Stimulated activated naive CD8-positive, alpha-beta T cell treated with anti-CD3 and anti-CD28 coated beads, Interleukin-15, Interleukin-2, amounts not matched to agents 100 U/mL and 50 U/mL, for 24 hours (primary cell): Measurements from ENCODE around the gene TANGO6.
"Not testable (repeated sequence)": the region's sequence is repeated elsewhere in the genome, so short reads cannot be mapped to it uniquely, and the experiment has no call there.

Experiments used
- ATAC-seq: fragments of 150-1000 bp; cut with Tn5 transposase; one replicate; pipeline ENCODE4 v1.10.0; 2021
- DNase-seq: peaks from one replicate; pipeline ENCODE4 v3.0.0; 2021

The TANGO6 gene

DNA sequence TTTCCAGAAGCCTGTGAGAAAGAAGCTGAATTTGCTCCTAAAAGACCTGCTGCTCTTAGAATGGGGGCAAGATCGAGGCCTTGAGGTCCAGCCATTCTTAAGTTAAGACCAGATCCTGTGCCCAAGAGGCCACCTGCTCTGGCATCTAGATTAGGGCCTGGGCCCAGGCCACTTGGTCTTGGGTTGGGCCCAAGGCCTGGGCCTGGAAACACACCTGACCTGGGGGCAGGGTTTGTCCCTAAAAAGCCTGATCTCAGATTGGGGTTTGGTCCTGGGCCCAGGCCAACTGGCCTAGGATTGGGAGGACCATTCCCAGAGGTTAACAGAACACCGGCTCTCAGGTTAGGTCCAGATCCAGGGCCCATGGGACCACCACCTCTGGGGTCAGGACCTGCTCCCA, 276.2 kb downstream of the TANGO6 start:
- ATAC-seq = no peak
- DNase-seq = no peak

DNA sequence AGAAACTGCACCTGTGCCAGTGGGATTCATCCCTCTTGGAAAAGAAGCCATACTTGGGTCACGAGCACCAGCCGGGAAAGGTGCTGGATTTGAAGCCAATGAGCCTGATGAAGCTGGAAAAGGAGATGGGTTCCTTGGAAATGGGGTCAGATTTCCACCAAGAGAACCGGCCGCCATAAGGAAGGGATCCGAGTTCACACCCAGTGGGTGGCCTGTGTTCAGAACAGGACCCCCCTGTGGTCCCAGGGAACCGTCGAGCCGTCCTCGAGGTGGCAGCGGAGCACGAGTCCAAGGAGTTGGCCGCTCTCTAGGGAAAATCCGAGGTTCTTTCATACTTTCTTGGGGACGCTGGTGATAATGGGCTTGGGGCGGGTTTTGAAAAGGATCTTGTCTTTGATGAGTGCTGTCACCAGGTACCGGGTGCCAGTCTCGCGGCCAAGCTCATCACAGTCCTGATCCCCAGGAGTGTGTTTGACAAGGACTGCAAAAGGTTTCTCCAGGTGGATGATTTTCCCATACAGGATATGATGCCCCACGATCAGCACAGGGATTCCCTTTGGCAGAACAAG, 276.8 kb downstream of the TANGO6 start:
- no peak for ATAC-seq

DNA sequence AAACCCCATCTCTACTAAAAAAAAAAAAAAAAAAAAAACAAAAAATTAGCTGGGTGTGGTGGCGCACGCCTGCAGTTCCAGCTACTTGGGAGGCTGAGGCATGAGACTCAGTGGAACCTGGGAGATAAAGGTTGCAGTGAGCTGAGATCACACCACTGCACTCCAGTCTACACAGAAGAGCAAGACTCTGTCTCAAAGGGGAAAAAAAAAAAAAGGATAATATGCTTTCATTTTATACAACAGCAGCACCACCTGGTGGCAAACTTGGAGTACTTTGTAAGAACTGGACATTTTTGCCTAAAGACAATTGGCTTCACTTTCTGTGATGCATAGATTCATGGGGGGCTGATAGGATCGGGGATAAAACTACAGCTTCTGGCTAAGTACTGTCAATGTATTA, 280.6 kb downstream of the TANGO6 start:
- ATAC-seq (no peak), DNase-seq (peak; percentile 56)

More for the DNA sequence above, 276.8 kb downstream of the TANGO6 start:
- no peak for DNase-seq

DNA sequence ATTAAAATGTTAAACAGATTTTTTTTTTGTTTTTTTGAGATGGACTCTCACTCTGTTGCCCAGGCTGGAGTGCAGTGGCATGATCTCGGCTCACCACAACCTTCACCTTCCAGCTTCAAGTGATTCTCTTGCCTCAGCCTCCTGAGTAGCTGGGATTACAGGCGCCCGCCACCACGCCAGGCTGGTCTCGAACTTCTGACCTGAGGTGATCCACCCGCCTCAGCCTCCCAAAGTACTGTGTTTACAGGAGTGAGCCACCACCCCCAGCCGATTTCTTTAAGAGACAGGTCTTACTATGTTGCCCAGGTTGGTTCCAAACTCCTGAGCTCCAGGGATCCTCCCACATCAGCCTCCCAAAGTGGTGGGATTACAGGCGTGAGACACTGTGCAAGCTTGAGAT, 281.1 kb downstream of the TANGO6 start:
- DNase-seq, ATAC-seq: not testable (repeated sequence)

DNA sequence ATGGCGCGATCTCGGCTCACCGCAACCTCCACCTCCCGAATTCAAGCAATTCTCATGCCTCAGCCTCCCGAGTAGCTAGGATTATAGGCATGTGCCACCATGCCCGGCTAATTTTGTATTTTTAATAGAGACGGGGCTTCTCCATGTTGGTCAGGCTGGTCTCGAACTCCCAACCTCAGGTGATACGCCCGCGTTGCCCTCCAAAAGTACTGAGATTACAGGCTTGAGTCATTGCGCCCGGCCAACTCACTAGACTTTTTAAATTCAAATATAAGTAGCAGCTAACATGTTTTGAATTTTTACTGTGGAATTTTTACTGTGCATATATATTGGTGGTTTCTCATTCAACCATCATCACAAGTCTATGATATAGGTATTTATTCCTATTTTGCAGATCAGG, 281.6 kb downstream of the TANGO6 start:
- ATAC-seq, DNase-seq: not testable (repeated sequence)

DNA sequence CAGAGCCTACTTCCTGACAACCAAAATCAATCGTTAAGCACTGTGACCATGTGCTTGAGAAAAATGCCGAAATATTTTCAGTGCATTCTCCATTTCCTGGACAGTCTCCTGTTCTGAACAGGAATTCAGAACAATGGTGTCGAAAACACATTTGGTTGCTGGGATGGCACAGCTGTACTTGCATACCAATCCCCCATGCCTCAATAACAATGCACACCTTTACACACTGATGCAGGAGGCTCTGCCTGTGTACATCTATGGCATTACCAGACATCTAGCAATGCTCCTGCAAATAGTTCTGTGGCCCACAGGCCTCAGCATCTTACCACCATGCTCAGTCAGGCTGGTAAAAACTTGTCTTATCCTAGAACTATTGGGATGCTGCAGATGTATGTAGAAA, 282.9 kb downstream of the TANGO6 start:
- peak; percentile 12 for ATAC-seq
- no peak for DNase-seq

DNA sequence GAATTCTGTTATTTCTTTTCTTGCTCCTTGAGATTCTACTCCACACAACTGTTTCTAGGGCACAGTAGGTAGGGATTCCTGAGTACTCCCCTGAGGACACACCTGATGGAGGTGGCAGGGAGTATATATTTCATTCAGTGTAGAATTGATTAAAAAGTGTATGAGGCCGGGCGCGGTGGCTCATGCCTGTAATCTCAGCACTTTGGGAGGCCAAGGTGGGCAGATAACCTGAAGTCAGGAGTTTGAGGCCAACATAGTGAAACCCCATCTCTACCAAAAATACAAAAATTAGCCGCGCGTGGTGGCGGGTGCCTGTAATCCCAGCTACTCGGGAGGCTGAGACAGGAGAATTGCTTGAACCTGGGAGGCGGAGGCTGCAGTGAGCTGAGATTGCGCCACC, 283.5 kb downstream of the TANGO6 start:
- not testable (repeated sequence) for DNase-seq, ATAC-seq

DNA sequence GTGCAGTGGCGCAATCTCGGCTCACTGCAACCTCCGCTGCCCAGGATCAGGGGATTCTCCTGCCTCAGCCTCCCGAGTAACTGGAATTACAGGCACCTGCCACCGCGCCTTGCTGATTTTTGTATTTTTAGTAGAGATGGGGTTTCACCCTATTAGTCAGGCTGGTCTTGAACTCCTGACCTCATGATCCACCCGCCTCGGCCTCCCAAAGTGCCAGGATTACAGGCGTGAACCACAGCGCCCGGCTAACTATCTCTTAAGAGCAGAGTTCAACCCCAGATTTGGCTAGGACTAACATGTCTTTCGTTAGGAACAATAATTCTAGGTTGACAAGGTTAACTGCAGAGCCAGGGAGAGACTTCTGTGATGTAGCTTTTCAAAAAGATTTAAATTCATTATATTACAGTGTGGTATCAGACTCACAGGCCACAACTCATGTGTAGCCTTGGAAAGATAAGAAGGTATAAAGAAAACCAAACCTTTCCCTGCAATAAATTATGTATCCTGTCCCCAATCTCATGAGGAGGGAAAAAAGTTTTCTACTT, 284.7 kb downstream of the TANGO6 start:
- DNase-seq (no peak), ATAC-seq (no peak)

DNA sequence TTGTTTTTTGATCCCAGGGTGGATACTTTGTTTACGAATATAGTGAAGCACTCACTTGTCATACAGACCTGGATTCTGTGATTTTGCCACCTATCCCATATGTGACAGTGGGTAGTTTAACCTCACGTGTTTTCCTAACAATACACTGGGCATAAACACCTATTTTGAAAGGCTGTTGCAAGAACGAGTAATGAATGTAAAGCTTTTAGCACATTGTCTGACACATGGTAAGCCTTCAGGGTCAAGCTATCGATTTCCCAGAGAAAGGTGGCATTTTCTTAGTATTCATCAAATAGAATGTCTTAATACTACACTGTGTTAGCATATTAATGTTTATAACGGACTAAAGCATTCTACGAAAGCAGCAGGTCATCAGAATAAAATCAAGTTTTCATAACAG, 287.1 kb downstream of the TANGO6 start:
- no peak for DNase-seq
- ATAC-seq = no peak

DNA sequence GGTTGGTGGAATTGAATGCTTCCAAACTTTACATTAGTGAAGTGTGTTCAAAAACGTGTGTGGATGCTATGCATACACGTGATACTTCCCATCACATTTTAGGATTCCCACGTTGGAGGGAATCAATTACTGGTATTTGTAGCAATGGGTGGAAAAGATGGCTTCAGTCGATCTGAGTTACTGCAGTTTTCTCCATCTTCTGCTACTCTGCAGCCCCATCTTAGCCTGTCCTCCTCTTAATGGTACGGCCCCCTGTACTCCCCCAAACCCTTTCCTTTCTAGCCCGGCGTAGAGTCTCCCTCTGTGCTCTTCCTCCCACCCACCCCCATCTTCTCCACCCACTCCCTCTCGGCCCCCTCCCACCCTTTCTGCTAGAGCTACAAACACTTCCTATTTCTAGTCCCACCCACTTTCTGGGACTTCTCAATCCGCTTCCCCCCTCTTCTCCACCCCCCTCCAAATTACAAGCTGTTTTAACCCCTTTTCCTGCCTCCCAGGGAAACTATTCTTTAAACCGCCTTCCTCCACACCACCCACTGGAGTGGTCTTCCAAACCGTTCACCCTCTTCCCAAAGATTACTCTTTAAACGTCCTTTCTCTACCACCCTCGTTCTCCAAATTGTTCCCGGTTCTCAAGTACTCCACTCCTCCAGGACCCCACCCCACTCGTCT, 288.0 kb downstream of the TANGO6 start:
- DNase-seq (peak; percentile 11), ATAC-seq (no peak)

DNA sequence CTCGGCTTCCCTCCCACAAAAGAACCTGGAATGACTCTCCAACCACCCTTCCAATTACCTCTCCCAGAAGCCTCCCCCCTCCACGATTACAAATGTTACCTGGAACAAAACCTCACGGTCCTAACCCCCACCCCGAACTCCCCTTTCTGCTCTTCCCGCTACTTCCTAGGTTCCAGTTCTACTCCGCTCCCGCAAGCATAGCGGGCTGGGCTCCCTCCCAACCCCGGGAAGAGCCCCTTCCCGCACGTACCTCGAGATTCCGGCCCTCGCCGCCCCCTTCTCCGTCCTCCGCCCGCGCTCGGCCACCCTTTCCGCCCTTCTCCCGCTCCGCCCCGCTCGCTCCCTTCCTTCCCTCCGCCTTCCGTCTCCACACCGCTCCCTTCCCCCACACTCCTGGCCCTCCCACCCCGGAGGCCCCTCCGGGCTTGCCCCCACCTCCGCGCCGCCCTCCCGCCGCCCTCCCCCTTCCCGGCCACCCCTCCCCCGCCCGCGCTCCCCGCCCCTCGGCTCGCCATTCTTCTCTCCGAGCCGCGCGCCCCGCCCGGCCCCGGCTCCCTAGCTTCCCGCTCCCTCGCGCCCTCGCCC, 288.6 kb downstream of the TANGO6 start:
- DNase-seq (peak; percentile 87), ATAC-seq (peak; percentile 51)

DNA sequence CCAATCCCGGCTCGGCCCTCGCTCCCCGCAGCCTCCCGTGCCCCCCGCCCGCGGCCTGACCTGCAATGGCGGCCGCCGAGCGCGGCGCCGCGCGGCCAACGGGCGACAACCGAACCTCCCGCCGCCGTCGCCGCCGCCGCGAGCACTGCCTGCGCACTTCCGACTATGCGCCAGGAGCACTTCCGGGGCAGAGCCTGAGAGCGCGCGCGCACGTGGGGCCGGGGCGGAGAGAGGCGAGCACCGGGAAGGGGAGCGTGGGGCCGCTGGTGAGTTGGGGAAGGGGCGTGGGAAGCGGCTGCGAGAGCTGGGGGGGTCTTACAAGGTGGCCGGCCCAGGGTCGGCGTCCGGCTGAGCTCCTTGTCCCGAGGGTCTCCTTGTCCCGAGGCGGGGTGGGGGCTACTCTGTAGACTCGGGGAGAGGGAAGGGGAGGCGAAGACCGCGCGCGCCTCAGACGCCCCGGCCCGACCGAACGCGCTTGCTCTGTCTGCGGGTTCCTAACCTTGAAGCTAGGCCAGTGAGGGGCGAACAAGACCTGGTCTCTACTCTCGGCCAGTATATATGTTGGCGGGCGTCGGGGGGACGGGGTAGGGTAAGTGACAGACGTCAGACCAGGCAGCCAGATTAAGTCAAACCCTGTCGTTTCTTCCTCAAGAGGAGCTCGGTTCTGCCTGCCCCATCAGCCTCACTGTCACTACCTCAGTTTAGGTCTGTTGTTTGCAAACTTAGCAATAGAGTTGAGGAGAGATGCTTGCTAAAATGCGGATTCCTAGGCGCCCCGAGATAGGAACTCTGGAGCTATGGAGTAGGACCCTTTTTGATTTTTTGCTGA, 289.3 kb downstream of the TANGO6 start, which contains the start of the genes CHTF8 and UTP4:
Gene CHTF8 (minus strand): TSS at position 165 of the 829 bp plus-strand sequence. CDS start 11,130 bp downstream, outside the sequence.
Gene UTP4 (plus strand): TSS at position 226 of the 829 bp plus-strand sequence. CDS start 811 bp downstream, outside the sequence.
- peak; percentile 95 for ATAC-seq

DNA sequence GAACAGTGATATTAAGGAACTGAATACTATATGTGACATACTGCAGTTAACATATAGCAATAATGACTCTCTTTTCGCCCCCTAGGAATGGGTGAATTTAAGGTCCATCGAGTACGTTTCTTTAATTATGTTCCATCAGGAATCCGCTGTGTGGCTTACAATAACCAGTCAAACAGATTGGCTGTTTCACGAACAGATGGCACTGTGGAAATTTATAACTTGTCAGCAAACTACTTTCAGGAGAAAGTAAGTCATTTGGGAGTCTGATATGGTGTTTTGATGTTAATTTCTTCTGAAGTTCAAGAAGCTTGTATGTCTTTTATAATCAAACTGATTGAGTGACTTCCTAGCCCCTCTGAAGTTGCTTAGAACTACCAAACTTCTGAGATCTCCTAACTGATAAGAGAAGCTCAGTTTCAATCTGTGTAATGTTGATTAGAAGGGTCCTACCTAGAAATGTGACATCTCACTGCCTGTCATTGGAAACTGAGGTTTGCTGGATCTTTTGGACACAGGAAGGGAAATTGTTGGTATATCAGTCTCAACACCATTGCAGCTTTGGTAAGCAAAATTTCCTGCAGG, 290.1 kb downstream of the TANGO6 start:
- ATAC-seq = peak; percentile 7
- DNase-seq = no peak

More for the DNA sequence above, 289.3 kb downstream of the TANGO6 start, which contains the start of the genes CHTF8 and UTP4:
- DNase-seq = peak; percentile 92
